Activated CD4-positive, alpha-beta T cell treated with anti-CD3 and anti-CD28 coated beads for 36 hours (primary cell): ENCODE results near the gene CAPNS1. TPM values are rescaled to one million over a fixed set of nuclear protein-coding genes. Genes with fewer than 3 reads are reported as not detected.
"Not testable (repeated sequence)": the region's sequence is repeated elsewhere in the genome, so short reads cannot be mapped to it uniquely, and the experiment has no call there.

Experiments used
- ATAC-seq: fragments of 200-7000 bp; cut with Tn5 transposase; one replicate; pipeline ENCODE4 v1.10.0; 2021; ENCODE audit warnings: mild to moderate bottlenecking, moderate library complexity
- CTCF ChIA-PET: fragments of 350-600 bp; sonication (Branson Sonifier 250); formaldehyde crosslinking; loops from one replicate; lab custom pipeline; 2021; ENCODE audit warnings: antibody characterized with exemption; lab: Charles Lee
- POLR2A ChIA-PET: fragments of 350-600 bp; sonication (Branson Sonifier 250); formaldehyde crosslinking; loops from one replicate; lab custom pipeline; 2021; ENCODE audit warnings: antibody characterized with exemption, inconsistent platforms; lab: Charles Lee
- DNase-seq: peaks from one replicate; pipeline ENCODE4 v3.0.0-alpha.2; 2020
- H3K27ac Mint-ChIP-seq: one replicate; pipeline ENCODE4 v1.8.0; 2021; ENCODE audit warnings: mixed read lengths
- H3K27me3 Mint-ChIP-seq: one replicate; pipeline ENCODE4 v1.8.0; 2021; ENCODE audit warnings: mixed read lengths
- H3K36me3 Mint-ChIP-seq: one replicate; pipeline ENCODE4 v1.8.0; 2021; ENCODE audit warnings: low read depth, mixed read lengths
- H3K4me1 Mint-ChIP-seq: one replicate; pipeline ENCODE4 v1.8.0; 2021; ENCODE audit warnings: mixed read lengths
- H3K4me3 Mint-ChIP-seq: one replicate; pipeline ENCODE4 v1.8.0; 2021; ENCODE audit warnings: mild to moderate bottlenecking, moderate library complexity, mixed read lengths
- H3K9me3 Mint-ChIP-seq: one replicate; pipeline ENCODE4 v1.8.0; 2021; ENCODE audit warnings: low read depth, mixed read lengths
- intact Hi-C, 2 experiments: fragments of 100-400 bp; cut with DNase I in 1 of 2; cut with micrococcal nuclease in 1 of 2; formaldehyde crosslinking; loops; one replicate each; pipeline versions ENCODE4 v1.14.2 to v1.15.1; 2022 to 2024; cut with DNase I, micrococcal nuclease
- total RNA-seq, 2 experiments: library from RNA; stranded (reverse); gene quantifications; one replicate each; pipeline ENCODE4 v1.2.3, GENCODE V29; 2021

CAPNS1 gene
- total RNA-seq, 2 experiments from 2014 or later: 345 to 452 TPM

- Mint-ChIP-seq H3K4me1 (peaks cover 31% of the 10 kb centered on the region), H3K27me3 (no peaks in the 10 kb centered on the region), H3K4me3 (peak within 1 kb of the TSS; percentile 98), H3K27ac (peak within 1 kb of the TSS; percentile 93), H3K36me3 (peaks cover 38% of the 10 kb centered on the region), H3K9me3 (no peaks in the 10 kb centered on the region)
- DNase-seq (peak; percentile 96), ATAC-seq (peak; percentile 55)
- ChIA-PET POLR2A (interaction anchor here (0.7 to 1.3 kb wide), 7 partner anchors 8 to 102 kb away, joined by 3 to 12 read pairs (median 5); partner anchors contain the start of genes ALKBH6, CAPNS1, THAP8 and ZNF146), CTCF (interaction anchor here (0.8 to 1.2 kb wide), 4 partner anchors 12 to 62 kb away, joined by 3 to 8 read pairs (median 4); partner anchors contain the start of gene THAP8)
- intact Hi-C loops: loop anchor here (1.0 to 10.0 kb wide), 22 partner anchors 12 to 1102 kb away; partner anchors contain the start of genes ALKBH6 (in 2 of the 2), THAP8 (in 2 of the 2), WDR62 (in 2 of the 2) and ARHGAP33 (in 1 of the 2)
Observed at GRCh38 chr19:36115453-36116343, 24.2 kb upstream of the CAPNS1 start, which contains the start of gene TBCB. Gene TBCB (plus strand): TSS chr19:36115468. CDS start chr19:36115561, 93 bp downstream.

- DNase-seq (no peak), ATAC-seq (no peak)
- Mint-ChIP-seq H3K36me3 (peaks cover 36% of the 10 kb centered on the region), H3K27ac (peak overlapping the region; percentile 93), H3K9me3 (no peaks in the 10 kb centered on the region), H3K4me3 (peak overlapping the region; percentile 98), H3K4me1 (peaks cover 31% of the 10 kb centered on the region), H3K27me3 (no peaks in the 10 kb centered on the region)
- intact Hi-C loops: loop anchor here (5.0 to 10.0 kb wide), 2 partner anchors 401 to 1101 kb away; partner anchors contain the start of genes KMT2B (in 1 of the 2) and ZNF383 (in 1 of the 2)
- POLR2A ChIA-PET: no interaction called here
- CTCF ChIA-PET: interaction anchor here (0.6 to 1.2 kb wide), 2 partner anchors 12 to 169 kb away, joined by 3 to 4 read pairs; no protein-coding TSS in a partner anchor
Observed at GRCh38 chr19:36116344-36116637, 23.6 kb upstream of the CAPNS1 start.

GRCh38 chr19:36120092-36120983, 19.5 kb upstream of the CAPNS1 start:
- H3K36me3 Mint-ChIP-seq: peaks cover 24% of the 10 kb centered on the region
- H3K27ac Mint-ChIP-seq: no peak overlapping the region
- CTCF ChIA-PET: interaction anchor here (1.0 to 1.2 kb wide), 2 partner anchors 8 to 50 kb away, joined by 5 to 6 read pairs; no protein-coding TSS in a partner anchor

GRCh38 chr19:36120984-36121358, 18.9 kb upstream of the CAPNS1 start:
- Mint-ChIP-seq H3K36me3 (peaks cover 31% of the 10 kb centered on the region), H3K9me3 (no peaks in the 10 kb centered on the region), H3K4me1 (peaks cover 25% of the 10 kb centered on the region), H3K27me3 (no peaks in the 10 kb centered on the region), H3K27ac (no peak overlapping the region), H3K4me3 (no peak overlapping the region)
- intact Hi-C loops: loop anchor here in 1 of 2 experiments (10.0 kb wide), 1 partner anchor 364 kb away; the partner anchor contains the start of gene ZNF566
- ChIA-PET CTCF (no interaction called here), POLR2A (no interaction called here)
- no peak for DNase-seq
- ATAC-seq: no peak

More at GRCh38 chr19:36120092-36120983, 19.5 kb upstream of the CAPNS1 start:
- Mint-ChIP-seq H3K4me3 (no peak overlapping the region), H3K27me3 (no peaks in the 10 kb centered on the region), H3K4me1 (peaks cover 20% of the 10 kb centered on the region), H3K9me3 (no peaks in the 10 kb centered on the region)
- ATAC-seq: no peak
- POLR2A ChIA-PET: no interaction called here
- no peak for DNase-seq
- intact Hi-C loops: loop anchor here in 1 of 2 experiments (10.0 kb wide), 1 partner anchor 364 kb away; the partner anchor contains the start of gene ZNF566

GRCh38 chr19:36121486-36122124, 18.3 kb upstream of the CAPNS1 start:
- CTCF ChIA-PET: no interaction called here
- no peaks in the 10 kb centered on the region for H3K9me3 Mint-ChIP-seq
- H3K4me3 Mint-ChIP-seq: no peak overlapping the region
- peaks cover 20% of the 10 kb centered on the region for H3K4me1 Mint-ChIP-seq
- H3K27ac Mint-ChIP-seq: no peak overlapping the region
- intact Hi-C loops: loop anchor here in 1 of 2 experiments (10.0 kb wide), 1 partner anchor 363 kb away; the partner anchor contains the start of gene ZNF566
- no peak for ATAC-seq
- POLR2A ChIA-PET: no interaction called here
- no peak for DNase-seq
- H3K36me3 Mint-ChIP-seq: peaks cover 27% of the 10 kb centered on the region
- H3K27me3 Mint-ChIP-seq: no peaks in the 10 kb centered on the region

- H3K27ac Mint-ChIP-seq: peak overlapping the region; percentile 38
- CTCF ChIA-PET: interaction anchor here (0.7 to 0.9 kb wide), 2 partner anchors 44 to 87 kb away, joined by 3 to 4 read pairs; no protein-coding TSS in a partner anchor
- no peak for ATAC-seq
- no peaks in the 10 kb centered on the region for H3K9me3 Mint-ChIP-seq
- peaks cover 10% of the 10 kb centered on the region for H3K36me3 Mint-ChIP-seq
- no peaks in the 10 kb centered on the region for H3K27me3 Mint-ChIP-seq
- POLR2A ChIA-PET: no interaction called here
- peaks cover 15% of the 10 kb centered on the region for H3K4me1 Mint-ChIP-seq
- intact Hi-C loops: loop anchor here (5.0 to 10.0 kb wide), 3 partner anchors 359 to 792 kb away; partner anchors contain the start of genes ZNF529 (in 1 of the 2), ZNF566 (in 1 of the 2), ZNF568 (in 1 of the 2) and ZNF829 (in 1 of the 2)
- H3K4me3 Mint-ChIP-seq: no peak overlapping the region
- DNase-seq: peak; percentile 35
Observed at GRCh38 chr19:36125557-36125956, 14.3 kb upstream of the CAPNS1 start.

- CTCF ChIA-PET: interaction anchor here (0.6 to 3.6 kb wide), 28 partner anchors 8 to 250 kb away, joined by 3 to 59 read pairs (median 4); partner anchors contain the start of genes CAPNS1, POLR2I, TBCB and ZNF146
- H3K9me3 Mint-ChIP-seq: no peaks in the 10 kb centered on the region
- POLR2A ChIA-PET: interaction anchor here (0.7 to 1.8 kb wide), 5 partner anchors 10 to 400 kb away, joined by 3 to 12 read pairs (median 6); partner anchors contain the start of genes CAPNS1, POLR2I, TBCB and ZNF146
- H3K4me3 Mint-ChIP-seq: peak overlapping the region; percentile 79
- no peaks in the 10 kb centered on the region for H3K27me3 Mint-ChIP-seq
- DNase-seq: no peak
- no peak for ATAC-seq
- H3K4me1 Mint-ChIP-seq: peaks cover 28% of the 10 kb centered on the region
- intact Hi-C loops: loop anchor here (1.0 to 10.0 kb wide), 7 partner anchors 11 to 789 kb away; partner anchors contain the start of genes TBCB (in 1 of the 2), ZFP14 (in 1 of the 2), ZNF529 (in 1 of the 2) and ZNF565 (in 1 of the 2)
- H3K27ac Mint-ChIP-seq: peak overlapping the region; percentile 98
- H3K36me3 Mint-ChIP-seq: peaks cover 8% of the 10 kb centered on the region
Observed at GRCh38 chr19:36128392-36128736, 11.5 kb upstream of the CAPNS1 start.

- POLR2A ChIA-PET: interaction anchor here (0.6 kb wide), 1 partner anchor 1759 kb away, joined by 3 read pairs; no protein-coding TSS in a partner anchor
- intact Hi-C loops: loop anchor here in 1 of 2 experiments (10.0 kb wide), 2 partner anchors 474 to 1184 kb away; partner anchors contain the start of gene ZNF382
Observed at GRCh38 chr19:36131221-36131620, 8.6 kb upstream of the CAPNS1 start.

GRCh38 chr19:36134867-36135266, 5.0 kb upstream of the CAPNS1 start:
- H3K27me3 Mint-ChIP-seq, H3K4me3 Mint-ChIP-seq, ATAC-seq, H3K9me3 Mint-ChIP-seq, CTCF ChIA-PET, H3K36me3 Mint-ChIP-seq, H3K27ac Mint-ChIP-seq, POLR2A ChIA-PET, DNase-seq: not testable (repeated sequence)
- H3K4me1 Mint-ChIP-seq: peaks cover 31% of the 10 kb centered on the region
- intact Hi-C loops: loop anchor here in 1 of 2 experiments (10.0 kb wide), 2 partner anchors 470 to 1180 kb away; partner anchors contain the start of gene ZNF382

More at GRCh38 chr19:36131221-36131620, 8.6 kb upstream of the CAPNS1 start:
- H3K4me1 Mint-ChIP-seq: peaks cover 25% of the 10 kb centered on the region
- H3K9me3 Mint-ChIP-seq, H3K27ac Mint-ChIP-seq, ATAC-seq, DNase-seq, CTCF ChIA-PET, H3K4me3 Mint-ChIP-seq, H3K27me3 Mint-ChIP-seq, H3K36me3 Mint-ChIP-seq: not testable (repeated sequence)
